HepG2 (cell line): ENCODE data around the gene PLCG2. TPM values are rescaled to one million over a fixed set of nuclear protein-coding genes. Genes with fewer than 3 reads are reported as not detected.

Experiments
- ATAC-seq: fragments of 200-7000 bp; cut with Tn5 transposase; 3 replicates; pipeline ENCODE4 v1.9.1; 2020; ENCODE audit warnings: mild to moderate bottlenecking, moderate library complexity
- BruUV-seq: library from RNA; stranded (reverse); fragments of 400-500 nt; replicated peaks from 2 replicates; lab custom pipeline; 2021; lab: Mats Ljungman, UMichigan
- CTCF ChIA-PET: fragments of 300-600 bp; formaldehyde crosslinking; extraction: SDS; loops from one replicate; lab custom pipeline; 2021; ENCODE audit warnings: low total read pairs, inconsistent platforms, low intra/inter-chr PET ratio; lab: Yijun Ruan, JAX
- POLR2A ChIA-PET: fragments of 350-600 bp; sonication (Branson Sonifier 250); formaldehyde crosslinking; loops from one replicate; lab custom pipeline; 2020; ENCODE audit warnings: antibody characterized with exemption, inconsistent platforms; lab: Yijun Ruan, JAX
- DNase-seq: peaks from one replicate; pipeline ENCODE4 v3.0.0-alpha.2; 2015; ENCODE audit warnings: low spot score
- FAIRE-seq: peaks from 3 replicates; lab custom pipeline; 2011; peaks lifted over from hg19 to GRCh38; lab: Jason Lieb, UNC
- H2AFZ ChIP-seq: one replicate; pipeline ENCODE4 v1.6.1; 2011; ENCODE audit warnings: low read length, inconsistent platforms
- H3K27ac ChIP-seq: fragments of 300-600 bp; 3 replicates; pipeline ENCODE4 v1.8.0; 2011; ENCODE audit warnings: mixed run types, mild to moderate bottlenecking, mixed read lengths, low read length, inconsistent platforms; ENCODE audit not compliant: insufficient read depth; ENCODE audit errors: extremely low read length
- H3K27me3 ChIP-seq, 2 experiments: fragments of 200-600 bp in 1 of 2; 2 replicates in 1 of 2; 3 replicates in 1 of 2; pipeline versions ENCODE4 v1.6.0 to v1.8.0; 2011; ENCODE audit warnings: low read length in 2 of 2, mild to moderate bottlenecking in 2 of 2, moderate library complexity in 2 of 2, inconsistent platforms in 1 of 2; ENCODE audit not compliant: insufficient read depth in 2 of 2, control insufficient read depth in 1 of 2
- H3K36me3 ChIP-seq, 2 experiments: fragments of 200-600 bp in 1 of 2; replicated peaks in 1 of 2; 2 replicates in 1 of 2; 3 replicates in 1 of 2; pipeline versions ENCODE4 v1.5.1 to v1.8.0; 2011; ENCODE audit warnings: low read length in 2 of 2, inconsistent platforms in 1 of 2; ENCODE audit not compliant: insufficient read depth in 2 of 2, control insufficient read depth in 1 of 2
- H3K4me1 ChIP-seq: 2 replicates; pipeline ENCODE4 v1.5.1; 2012; ENCODE audit warnings: low read length, inconsistent platforms; ENCODE audit not compliant: insufficient read depth
- H3K4me2 ChIP-seq: 2 replicates; pipeline ENCODE4 v1.6.0; 2011; ENCODE audit warnings: low read depth, low read length, inconsistent platforms
- H3K4me3 ChIP-seq, 3 experiments: fragments of 200-600 bp in 1 of 3; sonication (generic), shearing (Covaris generic) in 1 of 3; replicated peaks in 1 of 3; 2 replicates each; pipeline ENCODE4 v1.5.1; 2011 to 2016; ENCODE audit warnings: low read length in 3 of 3, inconsistent platforms in 2 of 3, low read depth in 2 of 3, mild to moderate bottlenecking in 2 of 3, control low read depth in 1 of 3, mixed read lengths in 1 of 3; ENCODE audit not compliant: insufficient read depth in 1 of 3
- H3K79me2 ChIP-seq: one replicate; pipeline ENCODE4 v1.6.1; 2011; ENCODE audit warnings: low read length, inconsistent platforms; ENCODE audit not compliant: insufficient read depth
- H3K9ac ChIP-seq: 2 replicates; pipeline ENCODE4 v1.6.0; 2011; ENCODE audit warnings: mild to moderate bottlenecking, low read depth, low read length, inconsistent platforms; ENCODE audit not compliant: insufficient read depth
- H3K9me3 ChIP-seq: 2 replicates; pipeline ENCODE4 v1.5.1; 2012; ENCODE audit warnings: mild to moderate bottlenecking, low read length
- H4K20me1 ChIP-seq: 2 replicates; pipeline ENCODE4 v1.6.0; 2011; ENCODE audit warnings: inconsistent platforms, mild to moderate bottlenecking, low read length, moderate library complexity; ENCODE audit not compliant: insufficient read depth
- CEBPB ChIP-seq: IDR thresholded peaks from 2 replicates; pipeline ENCODE4 v1.6.1; 2011; ENCODE audit warnings: low read depth, low read length, improper control_type of control experiment, borderline replicate concordance
- JUNB ChIP-seq: sonication (generic); formaldehyde crosslinking; IDR thresholded peaks from 2 replicates; pipeline ENCODE4 v1.8.0; 2022; ENCODE audit warnings: missing genetic modification reagents, mild to moderate bottlenecking, borderline replicate concordance
- TFDP2 ChIP-seq: sonication (generic); formaldehyde crosslinking; IDR thresholded peaks from 2 replicates; pipeline ENCODE4 v1.4.0; 2020; ENCODE audit warnings: missing genetic modification reagents
- THRA ChIP-seq: sonication (generic); formaldehyde crosslinking; IDR thresholded peaks from 2 replicates; pipeline ENCODE4 v1.4.0; 2020; ENCODE audit warnings: missing genetic modification reagents, borderline replicate concordance
- ZBTB8A ChIP-seq: sonication (generic); formaldehyde crosslinking; IDR thresholded peaks from 2 replicates; pipeline ENCODE4 v1.4.0; 2020; ENCODE audit warnings: mild to moderate bottlenecking, low read depth, missing genetic modification reagents, borderline replicate concordance
- ZNF468 ChIP-seq: sonication (generic); formaldehyde crosslinking; IDR thresholded peaks from 2 replicates; pipeline ENCODE4 v1.8.0; 2022; ENCODE audit warnings: mild to moderate bottlenecking, moderate library complexity, missing genetic modification reagents
- ZNF614 ChIP-seq: IDR thresholded peaks from 2 replicates; pipeline ENCODE4 v1.6.1; 2018; ENCODE audit warnings: missing biosample characterization, missing genetic modification reagents, inconsistent platforms, borderline replicate concordance
- ZNF709 ChIP-seq: sonication (generic); formaldehyde crosslinking; IDR thresholded peaks from 2 replicates; pipeline ENCODE4 v1.5.0; 2020; ENCODE audit warnings: mild to moderate bottlenecking, missing genetic modification reagents
- WGBS: methylation state at CpG from one replicate; pipeline ENCODE4 v1.1.6; 2017; ENCODE audit warnings: low lambda C conversion rate; 5-methylcytosine and 5-hydroxymethylcytosine counted together
- in situ Hi-C: cut with HindIII; loops from 2 replicates; pipeline ENCODE4 v1.10.0; 2017; ENCODE audit warnings: low pct_unique_long_range_greater_than_20kb; ENCODE audit not compliant: extremely low pct_ligation_motif_present
- intact Hi-C: fragments of 100-400 bp; cut with micrococcal nuclease; formaldehyde crosslinking; loops from one replicate; pipeline ENCODE4 v1.10.0; 2022; ENCODE audit not compliant: unreplicated experiment
- polyA plus RNA-seq, 8 experiments: library from polyadenylated mRNA; depleted of rRNA in 3 of 8; stranded (reverse) in 7 of 8; unstranded in 1 of 8; fragments of >200 nt; fragmentation: Illumina TruSeq in 4 of 8; extraction: Trizol in 4 of 8; gene quantifications; 2 replicates each; pipeline versions ENCODE4 v1.2.1 to v1.2.3, GENCODE V29; 2011 to 2016; ENCODE audit warnings: low read depth in 4 of 8, missing spikeins in 1 of 8, mixed read lengths in 1 of 8; ENCODE audit not compliant: insufficient read depth in 1 of 8
- total RNA-seq, 5 experiments: library from RNA; depleted of rRNA; stranded (reverse); fragments of >200 nt; fragmentation: Illumina TruSeq; extraction: Trizol; gene quantifications; 2 replicates each; pipeline ENCODE4 v1.2.3, GENCODE V29; 2016; ENCODE audit warnings: low read depth in 1 of 5

The PLCG2 gene
- total and polyA plus RNA-seq, 2 of the 13 experiments (the other 11 are each of a cell fraction or from before 2014, with no cell fraction given), result 0.13 to 0.18 TPM

- Histone ChIP-seq H3K4me3 (no peak overlapping the region), H3K9me3 (no peaks in the 10 kb centered on the region), H3K27ac (no peak overlapping the region), H3K27me3 (peaks cover 0 to 47% of the 10 kb centered on the region in 2 experiments; a peak in 4 of 5 replicates), H3K9ac (no peak overlapping the region), H4K20me1 (no peaks in the 10 kb centered on the region), H3K4me1 (no peaks in the 10 kb centered on the region), H3K36me3 (no peaks in the 10 kb centered on the region), H2AFZ (no peak overlapping the region), H3K79me2 (no peaks in the 10 kb centered on the region), H3K4me2 (no peak overlapping the region)
- in situ Hi-C loops, result no loop called here
- ChIA-PET POLR2A (no interaction called here), CTCF (no interaction called here)
- FAIRE-seq (no peak), DNase-seq (no peak), ATAC-seq (no peak)
- intact Hi-C loops, result no loop called here
- no peak for TF ChIP-seq ZBTB8A
- no peak for TF ChIP-seq ZNF709 (CRISPR knock-in tag)
- peak; percentile 40; the same call in 1 of the 2 replicates for TF ChIP-seq CEBPB
- no peak for TF ChIP-seq THRA (CRISPR knock-in tag)
- TF ChIP-seq JUNB (CRISPR knock-in tag), result no peak
- BruUV-seq, result no TSS peak
- WGBS, result 24% methylated on average over 12 of the region's 12 CpGs
Measured at GRCh38 chr16:81832801-81833547, 53.9 kb downstream of the PLCG2 start.

- no peak for FAIRE-seq
- Histone ChIP-seq H3K4me3 (no peak overlapping the region), H3K4me2 (no peak overlapping the region), H3K9ac (no peak overlapping the region), H3K9me3 (no peaks in the 10 kb centered on the region), H3K27ac (no peak overlapping the region), H3K36me3 (no peaks in the 10 kb centered on the region), H3K4me1 (no peaks in the 10 kb centered on the region), H4K20me1 (no peaks in the 10 kb centered on the region), H3K79me2 (no peaks in the 10 kb centered on the region), H2AFZ (no peak overlapping the region), H3K27me3 (peaks cover 0 to 43% of the 10 kb centered on the region in 2 experiments; a peak in 4 of 5 replicates)
- DNase-seq, result no peak
- no TSS peak for BruUV-seq
- 29% methylated on average over 8 of the region's 10 CpGs for WGBS
- intact Hi-C loops, result no loop called here
- in situ Hi-C loops, result no loop called here
- TF ChIP-seq TFDP2 (CRISPR knock-in tag), result no peak
- no peak for TF ChIP-seq ZNF614 (CRISPR knock-in tag)
- no peak for TF ChIP-seq ZNF468 (CRISPR knock-in tag)
- no peak for ATAC-seq
- POLR2A ChIA-PET, result no interaction called here
- CTCF ChIA-PET, result no interaction called here
Measured at GRCh38 chr16:81833751-81834150, 54.7 kb downstream of the PLCG2 start.
